Gastroesophageal sphincter (tissue), 4 donors: ENCODE results near the gene COL7A1. TPM values are rescaled to one million over a fixed set of nuclear protein-coding genes. Genes with fewer than 3 reads are reported as not detected.

Experiments used
- ATAC-seq: fragments of 150-250 bp; one replicate; pipeline ENCODE4 v1.9.1; 2016; ENCODE audit warnings: mild to moderate bottlenecking, moderate library complexity
- H3K27ac ChIP-seq, 4 donors: fragments of 200-600 bp; sonication (generic) in 3 of 4; 1 replicate in 3 of 4; 2 replicates in 1 of 4; pipeline ENCODE4 v1.5.1; 2016 to 2019
- H3K27me3 ChIP-seq: fragments of 200-600 bp; sonication (generic); one replicate; pipeline ENCODE4 v1.5.1; 2019
- H3K36me3 ChIP-seq, 2 donors: fragments of 200-600 bp; sonication (generic); one replicate each; pipeline ENCODE4 v1.5.1; 2019; ENCODE audit warnings: control low read depth in 1 of 2
- H3K4me1 ChIP-seq, 3 donors: fragments of 200-600 bp; sonication (generic); 1 replicate in 2 of 3; 2 replicates in 1 of 3; pipeline ENCODE4 v1.5.1; 2016 to 2019; ENCODE audit warnings: control low read depth in 2 of 3
- H3K4me3 ChIP-seq, 2 donors: fragments of 200-600 bp; sonication (generic); one replicate each; pipeline ENCODE4 v1.5.1; 2019; ENCODE audit warnings: mild to moderate bottlenecking in 1 of 2, moderate library complexity in 1 of 2
- H3K9me3 ChIP-seq, 3 donors: fragments of 200-600 bp; sonication (generic); one replicate each; pipeline ENCODE4 v1.5.1; 2017 to 2019; ENCODE audit warnings: control low read depth in 2 of 3
- CTCF ChIP-seq, 4 experiments: fragments of 200-600 bp in 2 of 4; fragments of 450-650 bp in 2 of 4; sonication (generic) in 1 of 4; IDR thresholded peaks; one replicate each; pipeline ENCODE4 v1.5.1; 2017 to 2019; ENCODE audit warnings: antibody characterized with exemption in 4 of 4, mild to moderate bottlenecking in 2 of 4, moderate library complexity in 2 of 4
- EP300 ChIP-seq: sonication (generic); formaldehyde crosslinking; IDR thresholded peaks from one replicate; pipeline ENCODE4 v1.6.1; 2017; ENCODE audit warnings: antibody characterized with exemption, mild to moderate bottlenecking
- POLR2A ChIP-seq, 2 donors: fragments of 450-650 bp; IDR thresholded peaks; one replicate each; pipeline ENCODE4 v1.6.1; 2017; ENCODE audit warnings: antibody characterized with exemption in 2 of 2, mild to moderate bottlenecking in 2 of 2, moderate library complexity in 1 of 2
- POLR2AphosphoS5 ChIP-seq: sonication (generic); formaldehyde crosslinking; IDR thresholded peaks from one replicate; pipeline ENCODE4 v1.6.1; 2017; ENCODE audit warnings: antibody characterized with exemption
- WGBS, 2 donors: methylation state at CpG; one replicate each; pipeline ENCODE4 v1.1.5; 2018; ENCODE audit warnings: low coverage in 1 of 2; 5-methylcytosine and 5-hydroxymethylcytosine counted together
- total RNA-seq, 4 donors: library from RNA; depleted of rRNA; stranded (reverse); fragments of >200 nt; gene quantifications; one replicate each; pipeline ENCODE4 v1.1.0, GENCODE V29; 2016

The COL7A1 gene
- total RNA-seq, 4 donors from 2014 or later = 1.7 to 3.9 (median 1.9) TPM

- no peak overlapping the region for H3K4me3 ChIP-seq
- TF ChIP-seq CTCF (IDR thresholded peaks at IDR 0.05) = no peak
- TF ChIP-seq EP300 = no peak
- no peak for TF ChIP-seq POLR2A (IDR thresholded peaks at IDR 0.05)
- TF ChIP-seq POLR2AphosphoS5 = no peak
- H3K4me1 ChIP-seq = peaks cover 0 to 2% (median 0%) of the 10 kb centered on the region in 3 donors
- peak; percentile 64 for ATAC-seq
- H3K36me3 ChIP-seq = peaks cover 0 to 54% of the 10 kb centered on the region in 2 donors
- no peaks in the 10 kb centered on the region for H3K27me3 ChIP-seq
- no peaks in the 10 kb centered on the region for H3K9me3 ChIP-seq
- H3K27ac ChIP-seq = no peak overlapping the region
- WGBS, 2 donors = 62 to 71% methylated on average over 2 of the region's 9 CpGs
Measured at GRCh38 chr3:48543271-48543866, 51.8 kb downstream of the COL7A1 start.

- no peaks in the 10 kb centered on the region for H3K9me3 ChIP-seq
- no peak overlapping the region for H3K4me3 ChIP-seq
- peaks cover 0 to 82% of the 10 kb centered on the region in 2 donors for H3K36me3 ChIP-seq
- no peaks in the 10 kb centered on the region for H3K4me1 ChIP-seq
- H3K27ac ChIP-seq = no peak overlapping the region
- TF ChIP-seq CTCF (IDR thresholded peaks at IDR 0.05) (no peak), EP300 (no peak), POLR2A (IDR thresholded peaks at IDR 0.05) (no peak), POLR2AphosphoS5 (no peak)
- no CpG with 5 or more reads among the region's 12 CpGs for WGBS, 2 donors
- ATAC-seq = no peak
- H3K27me3 ChIP-seq = no peaks in the 10 kb centered on the region
Measured at GRCh38 chr3:48538451-48538850, 56.7 kb downstream of the COL7A1 start.

- Histone ChIP-seq H3K36me3 (peaks cover 0 to 75% of the 10 kb centered on the region in 2 donors), H3K27ac (no peak overlapping the region), H3K4me1 (no peaks in the 10 kb centered on the region), H3K27me3 (no peaks in the 10 kb centered on the region), H3K9me3 (no peaks in the 10 kb centered on the region), H3K4me3 (no peak overlapping the region)
- TF ChIP-seq POLR2A (IDR thresholded peaks at IDR 0.05) (no peak), POLR2AphosphoS5 (no peak), EP300 (no peak), CTCF (IDR thresholded peaks at IDR 0.05) (no peak)
- 90% methylated on average over 5 of the region's 5 CpGs; no CpG with 5 or more reads in 1 of the 2 donors for WGBS, 2 donors
- no peak for ATAC-seq
Measured at GRCh38 chr3:48536785-48537184, 58.3 kb downstream of the COL7A1 start.

DNA sequence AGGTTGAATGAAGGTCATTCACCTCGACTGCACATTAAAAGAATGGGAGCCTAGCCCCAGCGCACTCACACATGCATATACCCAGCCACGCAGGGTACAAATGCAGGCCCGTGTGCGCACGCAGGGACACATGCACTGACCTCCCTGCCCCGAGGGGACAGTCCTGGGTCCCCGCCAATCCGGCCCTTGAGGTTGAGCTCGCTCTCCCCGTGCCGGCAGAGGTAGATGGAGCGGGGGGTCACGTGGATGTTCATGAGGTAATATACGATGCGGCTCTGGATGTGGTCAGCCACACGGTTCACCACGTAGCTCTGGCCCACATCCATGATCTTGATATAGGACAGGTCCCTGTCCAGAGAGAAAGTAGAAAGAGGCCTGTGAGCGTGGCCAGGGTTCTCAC, 59.0 kb downstream of the COL7A1 start:
- no peak for ATAC-seq
- Histone ChIP-seq H3K27ac (no peak overlapping the region), H3K27me3 (no peaks in the 10 kb centered on the region), H3K4me1 (no peaks in the 10 kb centered on the region), H3K36me3 (peaks cover 0 to 75% of the 10 kb centered on the region in 2 donors), H3K9me3 (no peaks in the 10 kb centered on the region), H3K4me3 (no peak overlapping the region)
- 83 to 100% methylated on average over 1 to 6 of the region's 19 CpGs for WGBS, 2 donors
- TF ChIP-seq POLR2A (IDR thresholded peaks at IDR 0.05) (no peak), POLR2AphosphoS5 (no peak), EP300 (no peak), CTCF (IDR thresholded peaks at IDR 0.05) (no peak)

GRCh38 chr3:48535578-48535977, 59.6 kb downstream of the COL7A1 start:
- WGBS, 2 donors = 100% methylated on average over 4 of the region's 4 CpGs; no CpG with 5 or more reads in 1 of the 2 donors

More at GRCh38 chr3:48535578-48535977, 59.6 kb downstream of the COL7A1 start:
- no peak for ATAC-seq
- Histone ChIP-seq H3K27me3 (no peaks in the 10 kb centered on the region), H3K4me3 (no peak overlapping the region), H3K27ac (no peak overlapping the region), H3K9me3 (no peaks in the 10 kb centered on the region), H3K36me3 (peaks cover 0 to 75% of the 10 kb centered on the region in 2 donors), H3K4me1 (no peaks in the 10 kb centered on the region)
- TF ChIP-seq CTCF (IDR thresholded peaks at IDR 0.05) = no peak
